Fibroblast of mammary gland (primary cell): ENCODE results near the gene CRAMP1.

Experiments
- DNase-seq: peaks from one replicate; pipeline ENCODE4 v3.0.0-alpha.2; 2010; ENCODE audit warnings: low read depth
- H3K4me3 ChIP-seq: 2 replicates; pipeline ENCODE4 v1.5.1; 2011; ENCODE audit warnings: low read depth, mild to moderate bottlenecking, low read length, moderate library complexity; ENCODE audit not compliant: control insufficient read depth
- CTCF ChIP-seq: conservative IDR thresholded peaks from 2 replicates; pipeline ENCODE4 v1.5.1; 2011; ENCODE audit warnings: low read depth, low read length, inconsistent platforms; ENCODE audit not compliant: control insufficient read depth, insufficient read depth

CRAMP1 gene

GRCh38 chr16:1612320-1613111 is at the start of gene CRAMP1:
Gene CRAMP1 (plus strand): TSS chr16:1612360. CDS start chr16:1614640, 2,280 bp downstream.
- DNase-seq, result no peak
- no peak for TF ChIP-seq CTCF
- H3K4me3 ChIP-seq, result peak within 1 kb of the TSS; percentile 82

GRCh38 chr16:1563786-1564185 is 48.4 kb upstream of the CRAMP1 start:
- no peak for DNase-seq
- no peak for TF ChIP-seq CTCF
- no peak overlapping the region for H3K4me3 ChIP-seq

GRCh38 chr16:1564325-1564724 is 47.8 kb upstream of the CRAMP1 start:
- no peak for DNase-seq
- TF ChIP-seq CTCF, result peak; percentile 11
- no peak overlapping the region for H3K4me3 ChIP-seq

GRCh38 chr16:1565083-1565805 is 46.9 kb upstream of the CRAMP1 start:
- no peak for TF ChIP-seq CTCF
- no peak overlapping the region for H3K4me3 ChIP-seq
- DNase-seq, result no peak

GRCh38 chr16:1567988-1568387 is 44.2 kb upstream of the CRAMP1 start:
- no peak overlapping the region for H3K4me3 ChIP-seq
- no peak for DNase-seq
- TF ChIP-seq CTCF, result no peak

- DNase-seq, result no peak
- TF ChIP-seq CTCF, result no peak
- no peak overlapping the region for H3K4me3 ChIP-seq
Measured at GRCh38 chr16:1571012-1571671, 41.0 kb upstream of the CRAMP1 start.
